Measurements from ENCODE around the gene BMP7. TPM values are rescaled to one million over a fixed set of nuclear protein-coding genes. Genes with fewer than 3 reads are reported as not detected.

BMP7 gene
- total and polyA plus RNA-seq, 2 donors (not counting 3 experiments of a cell fraction or from before 2014, with no cell fraction given), result not detected

- no peak for FAIRE-seq
- intact Hi-C loops (cut with micrococcal nuclease), result no loop called here
- H4K20me1 ChIP-seq (replicated peaks; ENCODE audit: control insufficient read depth, extremely low read depth, insufficient read depth, low read length), result no peaks in the 10 kb centered on the region
Measured at GRCh38 chr20:57170343-57170742, 96.1 kb downstream of the BMP7 start.

More at GRCh38 chr20:57170343-57170742, 96.1 kb downstream of the BMP7 start:
- no peak overlapping the region for H3K4me2 ChIP-seq (ENCODE audit: insufficient read depth, low read length)
- no peaks in the 10 kb centered on the region for H3K4me1 ChIP-seq (ENCODE audit: control insufficient read depth, extremely low read depth, insufficient read depth, low read length)
- no peak for DNase-seq (ENCODE audit: low read depth, low spot score)
- TF ChIP-seq JUN (IDR thresholded peaks at IDR 0.05; ENCODE audit: borderline replicate concordance, insufficient read depth, insufficient read length, low read depth), result no peak
- no peak for TF ChIP-seq POLR2AphosphoS5 (IDR thresholded peaks at IDR 0.05; ENCODE audit: insufficient read depth, low read depth, low read length)
- TF ChIP-seq MYC (IDR thresholded peaks at IDR 0.05; ENCODE audit: low read depth, low read length), result no peak
- no peak for TF ChIP-seq MAX (IDR thresholded peaks at IDR 0.05; ENCODE audit: insufficient read depth, insufficient read length)
- no peak for TF ChIP-seq POLR2A (IDR thresholded peaks at IDR 0.05; ENCODE audit: low read depth, low read length)
- no peak for TF ChIP-seq GATA2 (IDR thresholded peaks at IDR 0.05; ENCODE audit: insufficient read depth, insufficient read length, low read depth, low read length)
- TF ChIP-seq CTCF (IDR thresholded peaks at IDR 0.05; ENCODE audit: extremely low read depth in 1 of 2, insufficient read depth in 1 of 2, low read depth in 1 of 2, low read length in 2 of 2), result no peak
- no peak for TF ChIP-seq EZH2 (IDR thresholded peaks at IDR 0.05; ENCODE audit: borderline replicate concordance, low read depth, low read length, severe bottlenecking)
- TF ChIP-seq FOS (IDR thresholded peaks at IDR 0.05; ENCODE audit: borderline replicate concordance, insufficient read depth, low read length), result no peak
- CTCF ChIA-PET, result no interaction called here
- H3K9me3 ChIP-seq (replicated peaks; ENCODE audit: control insufficient read depth, insufficient read depth, low read length), result no peaks in the 10 kb centered on the region
- no peak overlapping the region for H3K27ac ChIP-seq (ENCODE audit: insufficient read depth, low read depth, low read length)
- H3K9ac ChIP-seq (replicated peaks; ENCODE audit: extremely low read depth, insufficient read depth, low read length), result no peak overlapping the region
- no peaks in the 10 kb centered on the region for H3K9me1 ChIP-seq (replicated peaks; ENCODE audit: control insufficient read depth, extremely low read depth, insufficient read depth, low read length)
- BruUV-seq (replicated peaks), result no TSS peak
- H3K4me3 ChIP-seq (replicated peaks in 1 of 3; ENCODE audit: insufficient read depth in 1 of 3, low read depth in 1 of 3, low read length in 3 of 3), result no peak overlapping the region
- no peak overlapping the region for H2AFZ ChIP-seq (ENCODE audit: low read depth, low read length)
- no peaks in the 10 kb centered on the region for H3K27me3 ChIP-seq (ENCODE audit: control insufficient read depth in 2 of 2, insufficient read depth in 2 of 2, low read length in 2 of 2)
- POLR2A ChIA-PET, result no interaction called here
- H3K36me3 ChIP-seq (ENCODE audit: control insufficient read depth in 2 of 2, extremely low read depth in 1 of 2, insufficient read depth in 2 of 2, low read length in 2 of 2), result no peaks in the 10 kb centered on the region
- no peaks in the 10 kb centered on the region for H3K79me2 ChIP-seq (ENCODE audit: control insufficient read depth, insufficient read depth, low read length)
- dilution Hi-C loops (cut with MboI; ENCODE audit: extremely low pct_ligation_motif_present, low sequenced_read_pairs), result no loop called here

All from endothelial cell of umbilical vein (primary cell).